ENCODE data around the gene RPRD1A.

DNA sequence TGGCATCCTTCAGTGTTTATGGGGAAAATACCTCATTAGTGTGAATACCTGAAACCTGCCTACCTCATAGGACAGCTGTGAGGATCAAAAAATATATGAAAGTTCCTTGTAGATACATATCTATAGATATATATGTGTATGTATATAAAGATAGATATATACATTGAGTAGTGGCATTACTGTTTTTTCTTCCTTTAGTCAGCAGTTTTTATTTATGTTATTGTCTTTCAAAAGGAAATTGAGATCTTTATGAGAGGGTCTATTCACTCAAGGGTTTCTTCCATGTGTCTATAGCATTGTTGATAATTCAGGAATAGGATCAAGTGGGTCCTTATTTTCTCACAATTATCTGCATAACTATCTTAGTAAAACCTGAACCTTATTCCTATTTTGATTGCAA is 88.2 kb downstream of the RPRD1A start:
- TF ChIP-seq SIN3A (IDR thresholded peaks at IDR 0.05; ENCODE audit: borderline replicate concordance, insufficient read depth, low read length): no peak
- no peak for TF ChIP-seq POLR2AphosphoS5 (IDR thresholded peaks at IDR 0.05; ENCODE audit: low read depth, low read length)
- TF ChIP-seq TAF1 (IDR thresholded peaks at IDR 0.05; ENCODE audit: borderline replicate concordance, insufficient read depth, low read length): no peak
- TF ChIP-seq FOXP2 (optimal IDR thresholded peaks at IDR 0.05; ENCODE audit: borderline replicate concordance, extremely low read depth, extremely low read length, insufficient read depth): no peak
- TF ChIP-seq, protein P1, sequence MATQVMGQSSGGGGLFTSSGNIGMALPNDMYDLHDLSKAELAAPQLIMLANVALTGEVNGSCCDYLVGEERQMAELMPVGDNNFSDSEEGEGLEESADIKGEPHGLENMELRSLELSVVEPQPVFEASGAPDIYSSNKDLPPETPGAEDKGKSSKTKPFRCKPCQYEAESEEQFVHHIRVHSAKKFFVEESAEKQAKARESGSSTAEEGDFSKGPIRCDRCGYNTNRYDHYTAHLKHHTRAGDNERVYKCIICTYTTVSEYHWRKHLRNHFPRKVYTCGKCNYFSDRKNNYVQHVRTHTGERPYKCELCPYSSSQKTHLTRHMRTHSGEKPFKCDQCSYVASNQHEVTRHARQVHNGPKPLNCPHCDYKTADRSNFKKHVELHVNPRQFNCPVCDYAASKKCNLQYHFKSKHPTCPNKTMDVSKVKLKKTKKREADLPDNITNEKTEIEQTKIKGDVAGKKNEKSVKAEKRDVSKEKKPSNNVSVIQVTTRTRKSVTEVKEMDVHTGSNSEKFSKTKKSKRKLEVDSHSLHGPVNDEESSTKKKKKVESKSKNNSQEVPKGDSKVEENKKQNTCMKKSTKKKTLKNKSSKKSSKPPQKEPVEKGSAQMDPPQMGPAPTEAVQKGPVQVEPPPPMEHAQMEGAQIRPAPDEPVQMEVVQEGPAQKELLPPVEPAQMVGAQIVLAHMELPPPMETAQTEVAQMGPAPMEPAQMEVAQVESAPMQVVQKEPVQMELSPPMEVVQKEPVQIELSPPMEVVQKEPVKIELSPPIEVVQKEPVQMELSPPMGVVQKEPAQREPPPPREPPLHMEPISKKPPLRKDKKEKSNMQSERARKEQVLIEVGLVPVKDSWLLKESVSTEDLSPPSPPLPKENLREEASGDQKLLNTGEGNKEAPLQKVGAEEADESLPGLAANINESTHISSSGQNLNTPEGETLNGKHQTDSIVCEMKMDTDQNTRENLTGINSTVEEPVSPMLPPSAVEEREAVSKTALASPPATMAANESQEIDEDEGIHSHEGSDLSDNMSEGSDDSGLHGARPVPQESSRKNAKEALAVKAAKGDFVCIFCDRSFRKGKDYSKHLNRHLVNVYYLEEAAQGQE (IDR thresholded peaks at IDR 0.05; ENCODE audit: insufficient read depth in 1 of 2, low read depth in 2 of 2, low read length in 2 of 2): no peak
